ENCODE results near the gene ME2. TPM values are rescaled to one million over a fixed set of nuclear protein-coding genes. Genes with fewer than 3 reads are reported as not detected.
"Not testable (repeated sequence)": the region's sequence is repeated elsewhere in the genome, so short reads cannot be mapped to it uniquely, and the experiment has no call there.

ME2 gene
- total and polyA plus RNA-seq, 2 donors, result 35.6 to 65.9 TPM

DNA sequence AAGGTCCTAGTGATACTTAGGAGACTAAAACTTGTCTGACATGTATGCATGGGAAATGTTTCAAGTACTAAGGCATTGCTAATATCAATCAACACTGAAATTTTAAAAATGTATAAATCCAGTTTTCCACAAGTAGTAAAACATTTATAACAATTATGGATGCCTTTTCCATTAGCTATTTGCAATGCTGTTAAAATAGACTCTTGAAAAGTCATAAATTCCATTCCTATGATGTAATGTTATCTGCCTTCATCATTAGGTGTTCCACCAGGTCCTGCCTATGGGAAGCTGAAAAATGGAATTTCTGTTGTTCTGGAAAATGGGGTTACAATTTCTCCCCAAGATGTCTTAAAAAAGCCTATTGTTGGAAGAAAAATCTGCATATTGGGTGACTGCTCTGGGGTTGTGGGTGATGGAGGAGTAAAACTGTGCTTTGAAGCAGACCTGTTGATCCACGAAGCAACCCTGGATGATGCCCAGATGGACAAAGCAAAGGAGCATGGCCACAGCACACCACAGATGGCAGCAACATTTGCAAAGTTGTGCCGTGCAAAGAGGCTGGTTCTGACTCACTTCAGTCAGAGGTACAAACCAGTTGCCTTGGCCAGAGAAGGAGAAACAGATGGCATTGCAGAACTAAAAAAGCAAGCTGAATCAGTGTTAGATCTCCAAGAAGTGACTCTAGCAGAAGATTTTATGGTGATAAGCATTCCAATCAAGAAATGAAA is 107.6 kb downstream of the ME2 start:
- Histone ChIP-seq H3K4me3 (ENCODE audit: low read length in 2 of 2) (no peak overlapping the region), H3K27ac (ENCODE audit: low read depth in 1 of 2, low read length in 1 of 2) (no peak overlapping the region), H3K4me1 (ENCODE audit: control insufficient read depth in 2 of 2, insufficient read depth in 2 of 2, low read length in 2 of 2) (no peaks in the 10 kb centered on the region), H3K36me3 (ENCODE audit: control insufficient read depth in 2 of 2, insufficient read depth in 2 of 2, low read length in 1 of 2) (peaks cover 0 to 5% of the 10 kb centered on the region in 2 donors), H3K9me3 (ENCODE audit: control insufficient read depth in 2 of 2, insufficient read depth in 1 of 2, low read length in 1 of 2) (no peaks in the 10 kb centered on the region), H3K27me3 (ENCODE audit: control insufficient read depth in 2 of 2, insufficient read depth in 1 of 2, low read length in 1 of 2) (no peaks in the 10 kb centered on the region)
- DNase-seq (ENCODE audit: low read depth in 6 of 9, low spot score in 9 of 9), result no peak
- 99% methylated on average over 2 of the region's 2 CpGs for WGBS

DNA sequence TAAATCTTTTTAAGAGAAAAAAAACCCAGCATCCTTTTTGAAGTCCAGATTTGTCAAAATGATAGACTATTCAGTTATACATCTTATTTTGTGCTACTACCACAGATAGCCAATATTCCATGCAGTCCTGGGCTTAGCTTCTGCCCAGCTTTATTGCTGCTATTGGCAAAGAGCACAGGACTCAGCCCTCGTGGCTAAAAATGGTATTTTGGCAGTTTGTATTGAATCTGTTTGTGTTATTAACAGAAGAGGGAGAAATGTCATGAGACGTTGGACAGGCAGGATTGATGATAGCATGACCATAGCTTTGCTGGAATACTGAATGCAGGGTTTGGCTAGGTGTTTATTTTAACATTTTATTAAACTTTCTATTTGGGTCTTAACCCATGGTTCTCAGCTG is 108.3 kb downstream of the ME2 start:
- no peaks in the 10 kb centered on the region for H3K4me1 ChIP-seq (ENCODE audit: control insufficient read depth in 2 of 2, insufficient read depth in 2 of 2, low read length in 2 of 2)
- no peaks in the 10 kb centered on the region for H3K27me3 ChIP-seq (ENCODE audit: control insufficient read depth in 2 of 2, insufficient read depth in 1 of 2, low read length in 1 of 2)
- peaks cover 0 to 5% of the 10 kb centered on the region in 2 donors for H3K36me3 ChIP-seq (ENCODE audit: control insufficient read depth in 2 of 2, insufficient read depth in 2 of 2, low read length in 1 of 2)
- H3K4me3 ChIP-seq (ENCODE audit: low read length in 2 of 2), result no peak overlapping the region
- no peaks in the 10 kb centered on the region for H3K9me3 ChIP-seq (ENCODE audit: control insufficient read depth in 2 of 2, insufficient read depth in 1 of 2, low read length in 1 of 2)
- 93% methylated on average over 2 of the region's 2 CpGs for WGBS
- no peak overlapping the region for H3K27ac ChIP-seq (ENCODE audit: low read depth in 1 of 2, low read length in 1 of 2)
- no peak for DNase-seq (ENCODE audit: low read depth in 6 of 9, low spot score in 9 of 9)

DNA sequence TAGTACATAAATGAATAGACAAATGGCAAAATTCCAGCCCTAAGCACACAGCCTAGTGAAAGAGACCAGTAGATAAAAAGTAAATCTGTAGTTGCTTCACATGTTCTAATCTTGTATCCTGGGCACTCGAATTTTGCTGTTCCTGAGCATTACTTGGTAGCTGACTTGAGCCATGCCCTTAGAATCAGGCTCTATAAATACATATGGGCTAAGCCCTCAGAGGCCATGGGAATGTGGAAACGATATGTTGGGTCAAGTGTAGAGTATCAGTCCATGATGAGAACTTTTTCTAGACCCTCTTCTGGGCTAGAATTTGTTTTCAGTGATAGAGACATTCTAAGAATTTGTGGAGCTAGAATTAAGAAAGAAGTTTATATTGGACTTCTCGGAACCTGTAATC is 110.8 kb downstream of the ME2 start:
- no peak for DNase-seq (ENCODE audit: low read depth in 6 of 9, low spot score in 9 of 9)
- no peak overlapping the region for H3K4me3 ChIP-seq (ENCODE audit: low read length in 2 of 2)
- no peaks in the 10 kb centered on the region for H3K9me3 ChIP-seq (ENCODE audit: control insufficient read depth in 2 of 2, insufficient read depth in 1 of 2, low read length in 1 of 2)
- 98% methylated on average over 3 of the region's 3 CpGs for WGBS
- no peaks in the 10 kb centered on the region for H3K4me1 ChIP-seq (ENCODE audit: control insufficient read depth in 2 of 2, insufficient read depth in 2 of 2, low read length in 2 of 2)
- H3K27ac ChIP-seq (ENCODE audit: low read depth in 1 of 2, low read length in 1 of 2), result no peak overlapping the region
- H3K36me3 ChIP-seq (ENCODE audit: control insufficient read depth in 2 of 2, insufficient read depth in 2 of 2, low read length in 1 of 2), result peaks cover 0 to 5% of the 10 kb centered on the region in 2 donors
- no peaks in the 10 kb centered on the region for H3K27me3 ChIP-seq (ENCODE audit: control insufficient read depth in 2 of 2, insufficient read depth in 1 of 2, low read length in 1 of 2)

DNA sequence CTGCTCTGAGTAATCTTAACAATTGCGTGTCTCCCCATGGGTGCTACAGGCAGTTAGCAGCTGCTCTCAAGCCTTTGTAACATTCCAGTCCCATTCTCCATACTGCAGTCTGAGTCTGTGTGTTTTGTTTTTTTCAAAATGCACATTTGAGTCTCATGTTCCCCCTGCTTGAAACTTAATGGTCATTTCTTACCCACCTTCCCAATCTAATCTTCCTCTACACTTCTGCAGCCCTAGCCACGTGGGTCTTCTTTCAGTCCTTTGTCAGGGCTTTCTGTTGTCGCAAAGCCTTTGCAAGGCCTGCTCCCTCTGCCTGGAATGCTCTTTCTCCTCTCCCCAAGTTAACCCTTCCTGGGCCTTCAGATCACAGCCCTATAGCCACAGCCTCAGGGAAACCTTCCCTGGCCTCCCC is 113.4 kb downstream of the ME2 start:
- no peak overlapping the region for H3K27ac ChIP-seq (ENCODE audit: low read depth in 1 of 2, low read length in 1 of 2)
- no peaks in the 10 kb centered on the region for H3K9me3 ChIP-seq (ENCODE audit: control insufficient read depth in 2 of 2, insufficient read depth in 1 of 2, low read length in 1 of 2)
- DNase-seq (ENCODE audit: low read depth in 6 of 9, low spot score in 9 of 9), result no peak
- 97% methylated on average over 3 of the region's 3 CpGs for WGBS
- no peak overlapping the region for H3K4me3 ChIP-seq (ENCODE audit: low read length in 2 of 2)
- no peaks in the 10 kb centered on the region for H3K36me3 ChIP-seq (ENCODE audit: control insufficient read depth in 2 of 2, insufficient read depth in 2 of 2, low read length in 1 of 2)
- H3K27me3 ChIP-seq (ENCODE audit: control insufficient read depth in 2 of 2, insufficient read depth in 1 of 2, low read length in 1 of 2), result no peaks in the 10 kb centered on the region
- H3K4me1 ChIP-seq (ENCODE audit: control insufficient read depth in 2 of 2, insufficient read depth in 2 of 2, low read length in 2 of 2), result no peaks in the 10 kb centered on the region

DNA sequence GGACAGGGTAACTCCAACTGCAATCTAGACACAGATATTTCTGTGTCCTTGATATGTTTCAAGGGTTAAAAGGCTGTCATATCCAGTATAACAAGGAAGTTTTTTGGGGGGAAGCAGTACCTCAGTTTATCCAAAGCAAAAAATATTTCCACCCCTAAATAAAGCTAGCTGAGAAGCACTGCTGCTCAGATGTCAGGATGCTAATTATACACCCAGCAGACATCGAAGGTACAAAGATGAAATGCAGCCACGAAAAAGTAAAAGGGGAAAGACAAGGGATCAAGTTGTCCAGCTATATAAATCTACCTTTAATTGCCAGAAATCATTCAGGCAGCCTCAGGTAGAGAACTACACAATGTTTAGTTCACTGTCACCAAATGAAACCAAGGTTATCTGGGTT is 115.1 kb downstream of the ME2 start:
- DNase-seq (ENCODE audit: low read depth in 6 of 9, low spot score in 9 of 9), result no peak
- no peaks in the 10 kb centered on the region for H3K27me3 ChIP-seq (ENCODE audit: control insufficient read depth in 2 of 2, insufficient read depth in 1 of 2, low read length in 1 of 2)
- H3K9me3 ChIP-seq (ENCODE audit: control insufficient read depth in 2 of 2, insufficient read depth in 1 of 2, low read length in 1 of 2), result no peaks in the 10 kb centered on the region
- no peaks in the 10 kb centered on the region for H3K36me3 ChIP-seq (ENCODE audit: control insufficient read depth in 2 of 2, insufficient read depth in 2 of 2, low read length in 1 of 2)
- no peak overlapping the region for H3K27ac ChIP-seq (ENCODE audit: low read depth in 1 of 2, low read length in 1 of 2)
- no peak overlapping the region for H3K4me3 ChIP-seq (ENCODE audit: low read length in 2 of 2)
- no peaks in the 10 kb centered on the region for H3K4me1 ChIP-seq (ENCODE audit: control insufficient read depth in 2 of 2, insufficient read depth in 2 of 2, low read length in 2 of 2)
- 96% methylated on average over 2 of the region's 2 CpGs for WGBS

DNA sequence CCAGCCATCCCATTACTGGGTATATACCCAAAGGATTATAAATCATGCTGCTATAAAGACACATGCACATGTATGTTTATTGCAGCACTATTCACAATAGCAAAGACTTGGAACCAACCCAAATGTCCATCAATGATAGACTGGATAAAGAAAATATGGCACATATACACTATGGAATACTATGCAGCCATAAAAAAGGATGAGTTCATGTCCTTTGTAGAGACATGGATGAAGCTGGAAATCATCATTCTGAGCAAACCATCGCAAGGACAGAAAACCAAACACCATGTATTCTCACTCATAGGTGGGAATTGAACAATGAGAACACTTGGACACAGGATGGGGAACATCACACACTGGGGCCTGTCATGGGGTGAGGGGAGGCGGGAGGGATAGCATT is 124.3 kb downstream of the ME2 start:
- not testable (repeated sequence) for DNase-seq (ENCODE audit: low read depth in 6 of 9, low spot score in 9 of 9); H3K27ac ChIP-seq (ENCODE audit: low read depth in 1 of 2, low read length in 1 of 2); H3K9me3 ChIP-seq (ENCODE audit: control insufficient read depth in 2 of 2, insufficient read depth in 1 of 2, low read length in 1 of 2); H3K4me3 ChIP-seq (ENCODE audit: low read length in 2 of 2); H3K27me3 ChIP-seq (ENCODE audit: control insufficient read depth in 2 of 2, insufficient read depth in 1 of 2, low read length in 1 of 2); H3K4me1 ChIP-seq (ENCODE audit: control insufficient read depth in 2 of 2, insufficient read depth in 2 of 2, low read length in 2 of 2); H3K36me3 ChIP-seq (ENCODE audit: control insufficient read depth in 2 of 2, insufficient read depth in 2 of 2, low read length in 1 of 2)
- WGBS, result 97% methylated on average over 2 of the region's 2 CpGs

Other genes starting within 250 kb of the ME2 start
- 1.4 TPM for gene MRO, start 59.1 kb upstream of the ME2 start, total RNA-seq
- gene MRO, start 59.1 kb upstream of the ME2 start, polyA plus RNA-seq, result 1.5 TPM
- gene ELAC1, start 88.9 kb downstream of the ME2 start, total RNA-seq, result 8.5 TPM
- gene ELAC1, start 88.9 kb downstream of the ME2 start, polyA plus RNA-seq, result 11.7 TPM
- 85.0 TPM for gene SMAD4, start 151.1 kb downstream of the ME2 start, total RNA-seq
- 25.3 TPM for gene SMAD4, start 151.1 kb downstream of the ME2 start, polyA plus RNA-seq